Pancreas (tissue), 10 donors: ENCODE data around the gene ITGA5. TPM values are rescaled to one million over a fixed set of nuclear protein-coding genes. Genes with fewer than 3 reads are reported as not detected.

Experiments
- ATAC-seq, 4 donors: fragments of 200-7000 bp; cut with Tn5 transposase; one replicate each; pipeline versions ENCODE4 v1.8.0 to v1.9.1; 2020; ENCODE audit warnings: mild to moderate bottlenecking in 4 of 4, moderate library complexity in 4 of 4
- DNase-seq, 6 donors: peaks; one replicate each; pipeline ENCODE4 v3.0.0-alpha.2; 2020
- FAIRE-seq: peaks from 2 replicates; lab custom pipeline; 2012; peaks lifted over from hg19 to GRCh38; lab: Jason Lieb, UNC
- H3K27ac ChIP-seq, 4 donors: fragments of 200-600 bp; sonication (generic); 1 replicate in 3 of 4; 2 replicates in 1 of 4; pipeline versions ENCODE4 v1.5.0 to v1.8.0; 2020
- H3K27me3 ChIP-seq, 4 donors: fragments of 200-600 bp; one replicate each; pipeline ENCODE4 v1.8.0; 2021
- H3K36me3 ChIP-seq, 3 donors: fragments of 200-600 bp; sonication (generic) in 1 of 3; one replicate each; pipeline versions ENCODE4 v1.5.0 to v1.8.0; 2020 to 2021
- H3K4me1 ChIP-seq, 3 donors: fragments of 200-600 bp; one replicate each; pipeline ENCODE4 v1.8.0; 2021
- H3K4me3 ChIP-seq, 4 donors: fragments of 200-600 bp; sonication (generic) in 2 of 4; one replicate each; pipeline versions ENCODE4 v1.5.0 to v1.8.0; 2020 to 2021
- H3K9me3 ChIP-seq, 4 donors: fragments of 200-600 bp; one replicate each; pipeline ENCODE4 v1.8.0; 2021
- CTCF ChIP-seq, 4 donors: fragments of 200-600 bp; sonication (generic) in 3 of 4; IDR thresholded peaks; one replicate each; pipeline versions ENCODE4 v1.5.0 to v1.8.0; 2021; ENCODE audit warnings: antibody characterized with exemption in 4 of 4
- WGBS, 2 donors: extraction: QIAGEN DNeasy Blood & Tissue Kit; methylation state at CpG; one replicate each; pipeline ENCODE4 v1.1.7; 2013; 5-methylcytosine and 5-hydroxymethylcytosine counted together
- intact Hi-C, 3 donors: fragments of 100-400 bp; cut with DNase I; formaldehyde crosslinking; loops; one replicate each; pipeline versions ENCODE4 v1.11.1 to v1.14.2; 2022
- polyA plus RNA-seq, 2 donors: library from polyadenylated mRNA; stranded (reverse); fragments of 200-250 nt; gene quantifications; one replicate each; pipeline ENCODE4 v1.2.3, GENCODE V29; 2013
- total RNA-seq, 6 donors: library from RNA; stranded (reverse); fragmentation: NEBNext Ultra II Directional in 4 of 6; extraction: Animal tissue kit (Norgen Biotek cat#: 25700) in 4 of 6; gene quantifications; one replicate each; pipeline versions ENCODE4 v1.2.1 to v1.2.4, GENCODE V29; 2021 to 2023
- donor health status: healthy with polysubstance abuse.
- donor health status: DM: no; HTN: no; CAD: no; lungs with moderate emphysema.
- donor health status: DM: no; HTN: no; CAD: no.
- donor health status: control.
- donor health status: control.
- donor health status: Bipolar disorder and iron deficiency.
- donor health status: DM: yes; HTN: yes; CAD: no.
- donor health status: DM: no; HTN: no; CAD: no.
- donor health status: DM: no; HTN: no; CAD: no.
- donor health status: DM: yes; HTN: yes; CAD: no.

The ITGA5 gene
- total and polyA plus RNA-seq, 8 donors, result 9.5 to 32.2 (median 17.5) TPM

- H3K9me3 ChIP-seq, result no peaks in the 10 kb centered on the region
- ATAC-seq (no peak), FAIRE-seq (no peak), DNase-seq (no peak)
- no peak overlapping the region for H3K27ac ChIP-seq
- TF ChIP-seq CTCF (IDR thresholded peaks at IDR 0.05), result no peak
- intact Hi-C loops, result no loop called here
- no peaks in the 10 kb centered on the region for H3K36me3 ChIP-seq
- 56 to 66% methylated on average over 3 of the region's 3 CpGs for WGBS, 2 donors
- no peaks in the 10 kb centered on the region for H3K27me3 ChIP-seq
- H3K4me1 ChIP-seq, result no peaks in the 10 kb centered on the region
- no peak overlapping the region for H3K4me3 ChIP-seq
These were observed 5.2 kb upstream of the ITGA5 start for GRCh38 chr12:54424224-54424623.

- DNase-seq, result no peak
- FAIRE-seq, result no peak
- ATAC-seq, result no peak
- 51 to 54% methylated on average over 5 of the region's 5 CpGs for WGBS, 2 donors
- no peak for TF ChIP-seq CTCF (IDR thresholded peaks at IDR 0.05)
- Histone ChIP-seq H3K4me1 (no peaks in the 10 kb centered on the region), H3K36me3 (no peaks in the 10 kb centered on the region), H3K4me3 (no peak overlapping the region), H3K9me3 (no peaks in the 10 kb centered on the region), H3K27me3 (no peaks in the 10 kb centered on the region), H3K27ac (no peak overlapping the region)
- intact Hi-C loops, result no loop called here
These were observed 4.7 kb upstream of the ITGA5 start for GRCh38 chr12:54423816-54424150.

- no peaks in the 10 kb centered on the region for H3K9me3 ChIP-seq
- DNase-seq (no peak), ATAC-seq (no peak), FAIRE-seq (no peak)
- no peaks in the 10 kb centered on the region for H3K36me3 ChIP-seq
- intact Hi-C loops, result no loop called here
- H3K4me1 ChIP-seq, result peaks cover 0 to 9% (median 0%) of the 10 kb centered on the region in 3 donors
- H3K4me3 ChIP-seq, result no peak overlapping the region
- no peak for TF ChIP-seq CTCF (IDR thresholded peaks at IDR 0.05)
- no peak overlapping the region for H3K27ac ChIP-seq
- H3K27me3 ChIP-seq, result no peaks in the 10 kb centered on the region
- 81 to 89% methylated on average over 2 of the region's 2 CpGs for WGBS, 2 donors
These were observed 2.8 kb upstream of the ITGA5 start for GRCh38 chr12:54421879-54422250.

GRCh38 chr12:54421175-54421878 is 2.3 kb upstream of the ITGA5 start:
- no peak for DNase-seq
- no peaks in the 10 kb centered on the region for H3K9me3 ChIP-seq
- 66 to 72% methylated on average over 3 to 4 of the region's 4 CpGs for WGBS, 2 donors
- peaks cover 0 to 11% (median 0%) of the 10 kb centered on the region in 3 donors for H3K4me1 ChIP-seq
- no peak overlapping the region for H3K4me3 ChIP-seq
- H3K27ac ChIP-seq, result no peak overlapping the region
- no peak for TF ChIP-seq CTCF (IDR thresholded peaks at IDR 0.05)
- intact Hi-C loops, result no loop called here
- FAIRE-seq, result no peak
- H3K36me3 ChIP-seq, result no peaks in the 10 kb centered on the region
- H3K27me3 ChIP-seq, result no peaks in the 10 kb centered on the region
- ATAC-seq, result no peak

- Histone ChIP-seq H3K4me1 (peaks cover under 1 to 11% (median 2%) of the 10 kb centered on the region in 3 donors), H3K27ac (no peak overlapping the region), H3K27me3 (no peaks in the 10 kb centered on the region), H3K9me3 (no peaks in the 10 kb centered on the region), H3K36me3 (no peaks in the 10 kb centered on the region), H3K4me3 (no peak overlapping the region)
- FAIRE-seq (no peak), DNase-seq (no peak), ATAC-seq (no peak)
- intact Hi-C loops, result no loop called here
- TF ChIP-seq CTCF (IDR thresholded peaks at IDR 0.05), result no peak
- WGBS, 2 donors, result 80 to 88% methylated on average over 2 of the region's 2 CpGs
These were observed 1.7 kb upstream of the ITGA5 start for GRCh38 chr12:54420766-54421144.
